Posterior cingulate gyrus (tissue), 11 donors: Measurements from ENCODE around the gene B3GLCT.
"Not testable (repeated sequence)": the region's sequence is repeated elsewhere in the genome, so short reads cannot be mapped to it uniquely, and the experiment has no call there.

Experiments used
- DNase-seq, 10 donors: peaks; one replicate each; pipeline versions ENCODE4 v3.0.0 to v3.0.0-alpha.2; 2020 to 2021; ENCODE audit warnings: mixed read lengths in 3 of 10
- intact Hi-C: fragments of 100-400 bp; cut with DNase I; formaldehyde crosslinking; loops from one replicate; pipeline ENCODE4 v1.15.1; 2023

B3GLCT gene

DNA sequence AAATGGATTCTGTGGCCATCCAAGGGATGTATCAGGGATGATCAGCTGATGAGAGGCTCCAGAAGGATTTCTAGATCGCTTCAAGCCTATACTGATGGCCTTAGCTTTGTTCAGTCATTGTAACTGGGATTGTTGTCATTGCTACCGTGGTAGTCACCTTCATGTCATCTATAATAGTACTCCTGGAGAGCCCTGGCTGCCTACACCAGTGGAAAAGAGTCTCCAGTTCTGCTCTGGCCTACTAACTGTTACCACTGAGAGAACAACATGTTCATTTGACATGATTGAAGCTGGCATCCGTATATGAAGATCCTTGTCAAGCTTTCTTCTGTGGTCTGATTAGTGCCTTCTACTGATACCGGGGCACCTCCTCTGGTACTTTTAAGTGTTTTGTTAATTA, 131.3 kb downstream of the B3GLCT start:
- intact Hi-C loops: no loop called here
- no peak for DNase-seq

DNA sequence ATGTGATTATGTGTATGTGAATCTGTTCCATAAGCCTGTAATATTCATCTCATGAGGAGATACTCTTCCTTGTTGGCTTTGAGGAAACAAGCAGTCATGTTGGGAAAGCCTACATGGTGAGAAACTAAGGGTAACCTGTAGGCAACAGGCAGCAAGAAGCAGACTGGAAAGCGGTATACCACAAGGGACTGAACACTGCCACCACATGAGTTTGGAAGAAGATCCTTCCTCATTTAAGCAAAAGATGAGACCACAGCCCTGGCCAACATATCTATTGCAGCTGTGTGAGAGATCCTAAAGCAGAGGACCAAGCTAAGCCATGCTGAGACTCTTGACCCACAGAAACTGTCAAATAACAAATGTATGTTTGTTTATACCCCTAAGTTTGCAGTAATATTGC, 134.8 kb downstream of the B3GLCT start:
- intact Hi-C loops: no loop called here
- DNase-seq: no peak

DNA sequence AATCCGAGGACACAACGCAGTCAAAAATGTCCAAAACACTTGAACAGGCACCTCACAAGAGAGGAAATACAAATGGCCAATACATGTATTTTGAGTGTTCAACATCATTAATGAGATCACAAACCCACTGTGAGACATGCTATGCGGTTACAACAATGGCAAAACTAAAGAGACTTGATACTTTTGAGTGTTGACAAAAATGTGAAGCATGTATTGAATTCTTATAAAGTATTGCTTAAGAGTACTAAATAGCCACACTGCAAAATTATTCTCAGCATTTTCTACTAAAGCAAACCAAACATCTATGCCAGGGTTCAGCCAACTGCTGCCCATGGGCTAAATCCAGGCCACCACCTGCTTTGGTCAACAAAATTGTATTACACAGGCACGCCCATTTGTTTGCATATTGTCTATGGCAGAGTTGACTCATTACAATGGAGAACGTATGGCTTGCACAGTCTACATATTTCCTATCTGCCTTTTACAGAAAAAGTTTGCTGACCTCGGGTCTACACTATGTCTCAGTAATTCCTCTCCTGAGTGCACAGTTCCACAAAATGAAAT, 135.3 kb downstream of the B3GLCT start:
- intact Hi-C loops: no loop called here
- DNase-seq: no peak

DNA sequence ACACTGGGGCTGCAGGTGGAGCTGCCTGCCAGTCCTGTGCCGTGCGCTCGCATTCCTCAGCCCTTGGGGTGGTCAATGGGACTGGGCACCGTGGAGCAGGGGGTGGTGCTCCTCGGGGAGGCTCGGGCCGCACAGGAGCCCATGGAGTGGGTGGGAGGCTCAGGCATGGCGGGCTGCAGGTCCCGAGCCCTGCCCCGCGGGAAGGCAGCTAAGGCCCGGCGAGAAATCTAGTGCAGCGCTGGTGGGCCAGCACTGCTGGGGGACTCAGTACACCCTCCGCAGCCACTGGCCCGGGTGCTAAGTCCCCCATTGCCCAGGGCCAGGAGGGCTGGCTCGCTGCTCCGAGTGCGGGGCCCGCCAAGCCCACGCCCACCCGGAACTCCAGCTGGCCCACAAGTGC, 139.8 kb downstream of the B3GLCT start:
- intact Hi-C loops, DNase-seq: not testable (repeated sequence)

- DNase-seq, intact Hi-C loops: not testable (repeated sequence)
These were observed 141.1 kb downstream of the B3GLCT start for GRCh38 chr13:31340848-31341247.

GRCh38 chr13:31346891-31347290, 147.1 kb downstream of the B3GLCT start:
- no peak for DNase-seq
- intact Hi-C loops: no loop called here

DNA sequence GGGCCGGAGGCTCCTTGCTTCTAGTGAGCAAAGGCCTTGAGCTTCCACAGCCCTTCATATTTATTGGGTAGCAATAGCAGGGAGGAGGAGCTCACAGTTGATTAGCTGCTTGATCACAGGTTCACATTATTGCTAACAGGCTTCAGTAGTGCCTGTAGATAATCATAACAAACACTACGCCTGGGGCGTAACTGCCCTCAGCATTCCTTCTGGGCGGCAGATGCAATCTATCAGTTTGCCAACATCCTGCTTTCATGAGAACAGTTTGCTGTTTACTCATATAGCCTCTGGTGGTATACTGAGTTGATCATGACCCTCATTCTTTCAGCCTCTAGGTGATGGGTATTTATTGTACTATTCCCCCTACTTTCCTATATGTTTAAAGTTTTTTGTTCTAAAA, 149.4 kb downstream of the B3GLCT start:
- DNase-seq: no peak
- intact Hi-C loops: no loop called here

- intact Hi-C loops: no loop called here
- DNase-seq: no peak
These were observed 150.8 kb downstream of the B3GLCT start for GRCh38 chr13:31350560-31350959.

DNA sequence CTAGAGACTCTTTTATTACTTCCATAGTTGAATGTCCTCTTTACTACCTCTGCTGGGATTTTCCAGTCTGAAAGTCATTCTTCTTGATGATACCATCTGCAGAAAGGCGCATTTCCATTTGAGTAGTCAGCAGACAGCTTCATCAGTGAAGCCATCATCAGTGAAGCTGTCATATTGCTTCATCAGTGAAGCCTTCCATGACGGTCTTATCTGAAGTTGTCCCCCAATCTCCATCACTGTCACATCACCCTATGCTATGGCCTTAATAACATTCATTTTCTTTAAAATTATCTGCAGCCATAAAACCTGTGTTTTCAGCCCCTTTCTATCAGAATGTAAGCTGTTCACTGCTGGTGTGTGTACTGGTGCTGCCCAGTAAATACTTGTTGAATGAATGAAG, 151.6 kb downstream of the B3GLCT start:
- DNase-seq: no peak
- intact Hi-C loops: no loop called here

DNA sequence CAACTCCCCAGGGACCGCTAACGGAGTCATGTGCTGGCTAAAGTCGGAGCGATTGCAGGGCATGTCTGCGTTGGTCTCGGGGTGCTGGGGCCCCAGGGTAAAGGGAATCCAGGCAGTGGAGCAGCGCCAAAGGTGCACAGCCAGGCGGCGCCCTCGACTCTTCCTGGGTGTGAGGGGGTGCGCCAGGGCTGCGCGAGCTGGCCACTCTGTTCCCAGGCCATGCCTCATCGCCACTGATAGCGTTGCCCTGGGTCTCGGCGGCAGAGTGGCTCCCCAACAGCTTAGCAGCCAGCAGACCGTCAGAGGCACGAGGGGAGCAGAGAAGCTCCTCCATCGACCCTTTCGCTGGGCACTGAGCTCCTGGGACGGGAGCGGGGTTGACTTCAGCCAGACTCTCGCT, 152.7 kb downstream of the B3GLCT start:
- no peak for DNase-seq
- intact Hi-C loops: no loop called here

GRCh38 chr13:31355001-31355400, 155.2 kb downstream of the B3GLCT start:
- intact Hi-C loops: no loop called here
- DNase-seq: no peak

- no peak for DNase-seq
- intact Hi-C loops: no loop called here
These were observed 157.2 kb downstream of the B3GLCT start for GRCh38 chr13:31356991-31357390.

DNA sequence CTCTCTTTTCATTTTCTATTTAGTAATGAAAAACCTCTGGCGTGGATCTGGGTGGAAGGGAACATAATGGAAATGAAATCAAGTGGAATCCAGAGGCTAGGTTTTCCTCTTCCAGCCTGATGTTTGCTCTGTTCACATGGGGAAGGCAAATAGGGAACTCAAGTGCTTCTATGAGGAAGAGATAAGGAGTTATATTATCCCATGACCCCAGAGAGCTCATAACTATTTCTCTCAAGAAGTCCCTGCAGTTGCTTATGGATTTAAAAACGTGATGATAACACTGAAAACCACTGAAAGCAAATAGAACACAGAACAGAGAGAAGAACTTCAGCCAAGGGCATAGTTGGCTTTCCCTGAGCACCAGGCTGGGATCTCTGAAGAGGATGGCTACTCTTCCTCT, 157.8 kb downstream of the B3GLCT start:
- DNase-seq: no peak
- intact Hi-C loops: no loop called here

DNA sequence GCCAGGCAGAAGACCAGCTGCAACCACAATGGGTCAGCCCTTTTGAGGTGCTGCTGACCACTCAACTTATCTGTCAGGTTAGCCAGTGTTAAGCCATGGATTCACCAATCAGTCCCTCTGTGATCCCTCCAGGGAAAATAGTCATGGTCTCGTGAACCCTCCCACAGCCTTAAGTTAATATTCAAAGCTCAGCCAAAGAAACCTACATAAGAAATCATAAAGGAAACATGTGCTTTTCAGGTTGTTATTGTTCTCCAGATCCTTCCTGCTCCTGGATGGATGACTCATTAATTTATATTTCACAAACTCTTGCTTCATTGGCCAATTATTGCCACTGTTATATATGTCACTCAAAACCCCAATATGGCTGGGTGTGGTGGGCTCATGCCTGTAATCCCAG, 161.9 kb downstream of the B3GLCT start:
- intact Hi-C loops: no loop called here
- DNase-seq: no peak

DNA sequence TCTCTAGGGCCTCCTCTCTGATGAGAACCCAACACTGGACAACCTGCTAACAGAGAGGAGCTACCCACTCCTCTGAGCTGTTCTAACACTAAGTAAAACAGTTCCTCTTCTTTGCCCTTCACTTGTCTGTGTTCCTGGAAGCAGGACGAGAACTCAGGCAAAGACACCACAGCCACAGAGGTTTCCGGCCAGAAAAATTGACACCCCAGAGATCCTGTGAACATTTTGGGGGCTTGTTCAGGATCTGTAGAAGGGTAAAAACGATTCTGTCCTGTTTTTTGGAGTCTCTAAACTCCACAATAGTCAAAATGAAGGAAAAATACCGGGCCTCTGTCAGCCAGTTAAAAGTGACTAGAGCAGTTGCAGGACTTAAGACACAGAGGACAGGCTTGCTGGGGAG, 165.9 kb downstream of the B3GLCT start:
- DNase-seq: no peak
- intact Hi-C loops: no loop called here

- DNase-seq: no peak
- intact Hi-C loops: no loop called here
These were observed 167.6 kb downstream of the B3GLCT start for GRCh38 chr13:31367410-31367809.

GRCh38 chr13:31369213-31369612, 169.4 kb downstream of the B3GLCT start:
- no peak for DNase-seq
- intact Hi-C loops: no loop called here

DNA sequence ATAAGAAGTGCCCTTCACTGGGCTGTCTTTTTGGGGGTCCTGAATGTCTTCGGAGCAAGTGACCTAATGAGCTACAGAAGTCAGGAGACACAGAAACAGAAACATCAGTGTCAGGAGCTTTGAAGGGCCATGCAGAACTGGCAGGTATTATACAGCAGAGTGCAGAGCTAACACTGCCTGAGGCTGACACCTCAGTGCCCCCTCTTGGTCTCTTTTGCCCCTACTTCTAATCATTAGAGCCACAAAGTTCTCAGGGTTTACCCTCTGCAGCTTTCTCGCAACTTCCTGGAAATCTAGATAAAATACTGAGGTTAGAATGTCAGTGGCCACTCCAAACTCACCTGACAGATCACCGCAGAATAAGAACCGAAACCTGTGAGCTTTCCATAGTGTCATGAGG, 172.7 kb downstream of the B3GLCT start:
- DNase-seq: no peak
- intact Hi-C loops: no loop called here

- no peak for DNase-seq
- intact Hi-C loops: no loop called here
These were observed 174.9 kb downstream of the B3GLCT start for GRCh38 chr13:31374682-31375081.

- DNase-seq: no peak
- intact Hi-C loops: no loop called here
These were observed 178.2 kb downstream of the B3GLCT start for GRCh38 chr13:31377946-31378345.

- intact Hi-C loops: no loop called here
- DNase-seq: no peak
These were observed 180.9 kb downstream of the B3GLCT start for GRCh38 chr13:31380715-31381114.
